AG04450 (cell line): ENCODE measurements around the gene PAN3. TPM values are rescaled to one million over a fixed set of nuclear protein-coding genes. Genes with fewer than 3 reads are reported as not detected.

Experiments used
- CTCF ChIA-PET: fragments of 300-600, 350-600 bp; formaldehyde crosslinking; extraction: SDS; loops from one replicate; lab custom pipeline; 2022; ENCODE audit warnings: antibody characterized with exemption, inconsistent platforms; lab: Charles Lee
- POLR2A ChIA-PET: fragments of 350-600 bp; formaldehyde crosslinking; extraction: SDS; loops from one replicate; lab custom pipeline; 2021; ENCODE audit warnings: antibody characterized with exemption, inconsistent platforms; lab: Yijun Ruan, JAX
- DNase-seq: peaks from one replicate; pipeline ENCODE4 v3.0.0-alpha.2; 2011; ENCODE audit warnings: low read depth, low spot score
- H3K27ac ChIP-seq: one replicate; pipeline ENCODE4 v1.5.1; 2012; ENCODE audit warnings: low read depth, low read length, control low read depth
- H3K27me3 ChIP-seq: one replicate; pipeline ENCODE4 v1.6.0; 2012; ENCODE audit warnings: low read length; ENCODE audit not compliant: control insufficient read depth, insufficient read depth
- H3K4me3 ChIP-seq: 2 replicates; pipeline ENCODE4 v1.5.1; 2011; ENCODE audit warnings: mild to moderate bottlenecking, low read depth, low read length, control low read depth
- H3K9me3 ChIP-seq: 2 replicates; pipeline ENCODE4 v1.5.1; 2012; ENCODE audit warnings: low read length; ENCODE audit not compliant: control insufficient read depth, insufficient read depth
- polyA plus RNA-seq: library from polyadenylated mRNA; depleted of rRNA; stranded (reverse); fragments of >200 nt; gene quantifications from 2 replicates; pipeline ENCODE4 v1.2.3, GENCODE V29; 2011
- TF ChIP-seq, protein P1 (sequence below): IDR thresholded peaks from 2 replicates; pipeline ENCODE4 v1.5.1; 2011; ENCODE audit warnings: low read depth, low read length, control low read depth, inconsistent platforms

The PAN3 gene
- polyA plus RNA-seq, 1 experiment: 17.8 TPM

DNA sequence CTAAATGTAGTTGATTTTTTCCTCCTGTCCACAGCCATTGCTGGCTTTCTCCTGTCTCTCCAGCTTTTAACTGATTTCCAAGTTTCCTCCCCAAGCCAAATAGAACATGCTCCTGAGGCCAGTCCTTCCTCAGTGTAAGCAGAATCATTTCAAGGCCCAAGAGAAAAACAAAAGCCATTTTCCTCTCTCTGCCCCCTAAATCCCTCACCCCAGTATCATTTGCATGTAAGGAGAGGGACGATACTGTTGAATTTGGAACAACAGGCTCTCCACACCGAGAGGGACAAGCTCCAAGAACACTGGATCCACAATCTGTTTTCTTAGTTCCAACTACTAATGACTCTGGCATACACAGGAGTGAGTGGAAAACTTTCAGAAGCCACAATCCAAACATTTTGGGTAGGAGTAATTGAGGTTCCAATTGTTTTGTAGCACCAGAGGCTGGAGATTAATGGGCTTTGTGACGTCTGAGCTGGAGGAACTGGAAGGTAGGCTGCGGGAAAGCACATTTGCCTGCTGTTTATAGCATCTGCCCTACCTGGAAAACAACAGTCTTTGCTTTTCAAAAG is 199.7 kb downstream of the PAN3 start:
- Histone ChIP-seq H3K9me3 (no peaks in the 10 kb centered on the region; the same call in 1 of the 2 replicates), H3K27me3 (no peaks in the 10 kb centered on the region), H3K4me3 (no peak overlapping the region), H3K27ac (peak overlapping the region; percentile 42)
- no peak for DNase-seq
- TF ChIP-seq, protein P1, sequence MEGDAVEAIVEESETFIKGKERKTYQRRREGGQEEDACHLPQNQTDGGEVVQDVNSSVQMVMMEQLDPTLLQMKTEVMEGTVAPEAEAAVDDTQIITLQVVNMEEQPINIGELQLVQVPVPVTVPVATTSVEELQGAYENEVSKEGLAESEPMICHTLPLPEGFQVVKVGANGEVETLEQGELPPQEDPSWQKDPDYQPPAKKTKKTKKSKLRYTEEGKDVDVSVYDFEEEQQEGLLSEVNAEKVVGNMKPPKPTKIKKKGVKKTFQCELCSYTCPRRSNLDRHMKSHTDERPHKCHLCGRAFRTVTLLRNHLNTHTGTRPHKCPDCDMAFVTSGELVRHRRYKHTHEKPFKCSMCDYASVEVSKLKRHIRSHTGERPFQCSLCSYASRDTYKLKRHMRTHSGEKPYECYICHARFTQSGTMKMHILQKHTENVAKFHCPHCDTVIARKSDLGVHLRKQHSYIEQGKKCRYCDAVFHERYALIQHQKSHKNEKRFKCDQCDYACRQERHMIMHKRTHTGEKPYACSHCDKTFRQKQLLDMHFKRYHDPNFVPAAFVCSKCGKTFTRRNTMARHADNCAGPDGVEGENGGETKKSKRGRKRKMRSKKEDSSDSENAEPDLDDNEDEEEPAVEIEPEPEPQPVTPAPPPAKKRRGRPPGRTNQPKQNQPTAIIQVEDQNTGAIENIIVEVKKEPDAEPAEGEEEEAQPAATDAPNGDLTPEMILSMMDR: no peak
- POLR2A ChIA-PET: interaction anchor here (0.7 kb wide), 1 partner anchor 73 kb away, joined by 3 read pairs; no protein-coding TSS in a partner anchor
- CTCF ChIA-PET: interaction anchor here (0.8 to 1.1 kb wide), 3 partner anchors 13 to 459 kb away, joined by 3 read pairs; no protein-coding TSS in a partner anchor

- no peak overlapping the region for H3K4me3 ChIP-seq
- H3K9me3 ChIP-seq: no peaks in the 10 kb centered on the region; the same call in 1 of the 2 replicates
- H3K27ac ChIP-seq: no peak overlapping the region
- no peak for DNase-seq
- POLR2A ChIA-PET: no interaction called here
- H3K27me3 ChIP-seq: no peaks in the 10 kb centered on the region
- CTCF ChIA-PET: interaction anchor here (1.0 kb wide), 2 partner anchors 14 to 320 kb away, joined by 3 read pairs; partner anchors contain the start of gene POMP
- TF ChIP-seq, protein P1: no peak
Observed at GRCh38 chr13:28338742-28339141, 200.4 kb downstream of the PAN3 start.

DNA sequence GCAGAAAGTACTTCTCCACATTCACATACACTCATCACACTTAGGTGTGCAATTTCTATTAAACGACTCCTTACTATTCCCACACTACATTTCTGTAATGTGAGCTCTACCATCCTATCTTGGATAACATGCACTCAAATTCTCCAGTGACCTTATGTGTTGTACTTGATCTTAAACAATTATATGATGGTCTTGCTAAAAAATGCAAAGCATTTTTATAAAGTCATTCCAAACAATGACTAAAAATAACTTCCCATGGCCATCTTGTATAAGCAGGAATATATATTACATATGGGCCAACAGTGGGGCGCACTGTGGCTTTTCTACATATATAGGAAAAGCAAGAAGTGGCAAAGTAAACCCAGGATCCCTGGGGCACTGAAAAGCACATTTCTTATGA is 201.1 kb downstream of the PAN3 start:
- CTCF ChIA-PET: interaction anchor here (0.7 to 1.0 kb wide), 2 partner anchors 319 to 1857 kb away, joined by 3 read pairs; partner anchors contain the start of gene POMP
- TF ChIP-seq, protein P1: no peak
- POLR2A ChIA-PET: no interaction called here
- Histone ChIP-seq H3K27me3 (no peaks in the 10 kb centered on the region), H3K9me3 (no peaks in the 10 kb centered on the region; the same call in 1 of the 2 replicates), H3K4me3 (no peak overlapping the region), H3K27ac (peak overlapping the region; percentile 74)
- peak; percentile 54 for DNase-seq

- no peak for DNase-seq
- TF ChIP-seq, protein P1: no peak
- Histone ChIP-seq H3K9me3 (no peaks in the 10 kb centered on the region; the same call in 1 of the 2 replicates), H3K27ac (no peak overlapping the region), H3K27me3 (no peaks in the 10 kb centered on the region), H3K4me3 (no peak overlapping the region)
- ChIA-PET POLR2A (no interaction called here), CTCF (interaction anchor here (0.7 kb wide), 1 partner anchor 1858 kb away, joined by 3 read pairs; no protein-coding TSS in a partner anchor)
Observed at GRCh38 chr13:28340272-28340793, 202.0 kb downstream of the PAN3 start.

DNA sequence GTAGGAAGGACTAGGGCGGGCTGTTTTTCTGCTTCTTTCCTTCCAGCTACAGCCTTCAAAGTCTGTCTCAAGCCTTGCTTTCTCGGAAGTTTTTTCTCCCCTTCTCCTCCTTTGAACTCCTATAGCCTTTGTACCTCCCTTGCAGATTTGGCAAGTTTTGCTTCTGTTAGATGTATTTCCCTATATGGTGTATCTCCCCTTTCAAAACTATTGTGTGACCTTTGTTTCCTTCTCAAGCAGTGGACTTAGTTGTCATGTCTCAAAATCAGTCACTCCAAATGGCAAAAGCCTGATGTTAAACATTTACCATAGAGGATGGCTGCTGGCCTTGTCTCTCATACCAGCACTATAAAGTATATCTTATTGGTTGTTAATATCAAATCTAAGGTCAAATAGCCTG is 203.9 kb downstream of the PAN3 start:
- H3K4me3 ChIP-seq: no peak overlapping the region
- no peaks in the 10 kb centered on the region for H3K27me3 ChIP-seq
- no peak for DNase-seq
- no peaks in the 10 kb centered on the region for H3K9me3 ChIP-seq
- TF ChIP-seq, protein P1: no peak
- CTCF ChIA-PET: interaction anchor here (0.8 kb wide), 1 partner anchor 18 kb away, joined by 3 read pairs; no protein-coding TSS in a partner anchor
- POLR2A ChIA-PET: no interaction called here
- H3K27ac ChIP-seq: no peak overlapping the region
